Kidney (tissue), 14 donors: ENCODE measurements around the gene CDH13. TPM values are rescaled to one million over a fixed set of nuclear protein-coding genes. Genes with fewer than 3 reads are reported as not detected.
A peak's percentile ranks its signal among the peaks of the same experiment; 100 is the strongest.

Source experiments
- DNase-seq, 5 donors: peaks; one replicate each; pipeline ENCODE4 v3.0.0-alpha.2; 2013 to 2020
- FAIRE-seq: peaks from 2 replicates; lab custom pipeline; 2012; peaks lifted over from hg19 to GRCh38; lab: Jason Lieb, UNC
- H3K27ac ChIP-seq, 2 donors: one replicate each; pipeline ENCODE4 v1.7.0; 2013; ENCODE audit warnings: low read depth in 2 of 2, low read length in 2 of 2, inconsistent platforms in 1 of 2
- H3K27me3 ChIP-seq: one replicate; pipeline ENCODE4 v1.7.1; 2013; ENCODE audit warnings: low read length, inconsistent platforms; ENCODE audit not compliant: control insufficient read depth, insufficient read depth
- H3K36me3 ChIP-seq, 3 donors: one replicate each; pipeline versions ENCODE4 v1.7.0 to v1.7.1; 2013; ENCODE audit warnings: low read length in 3 of 3, control low read depth in 1 of 3, inconsistent platforms in 1 of 3; ENCODE audit not compliant: insufficient read depth in 3 of 3, control insufficient read depth in 2 of 3
- H3K4me1 ChIP-seq, 3 donors: one replicate each; pipeline versions ENCODE4 v1.7.0 to v1.7.1; 2013; ENCODE audit warnings: low read length in 3 of 3, inconsistent platforms in 1 of 3, low read depth in 1 of 3; ENCODE audit not compliant: control insufficient read depth in 2 of 3, insufficient read depth in 2 of 3
- H3K4me3 ChIP-seq, 3 donors: one replicate each; pipeline versions ENCODE4 v1.7.0 to v1.8.1; 2013; ENCODE audit warnings: low read length in 3 of 3, control low read depth in 1 of 3, inconsistent platforms in 1 of 3
- H3K9ac ChIP-seq, 3 donors: one replicate each; pipeline versions ENCODE4 v1.7.0 to v1.7.1; 2013; ENCODE audit warnings: low read length in 3 of 3, control low read depth in 1 of 3, inconsistent platforms in 1 of 3
- H3K9me3 ChIP-seq, 3 donors: one replicate each; pipeline versions ENCODE4 v1.7.0 to v1.7.1; 2013; ENCODE audit warnings: low read length in 3 of 3, control low read depth in 1 of 3, inconsistent platforms in 1 of 3; ENCODE audit not compliant: control insufficient read depth in 2 of 3, insufficient read depth in 1 of 3
- CTCF ChIP-seq: IDR thresholded peaks from 3 replicates; pipeline ENCODE4 v1.5.1; 2012; ENCODE audit warnings: mild to moderate bottlenecking, moderate library complexity, borderline replicate concordance; ENCODE audit not compliant: insufficient read depth; ENCODE audit errors: extremely low read depth
- intact Hi-C: fragments of 100-400 bp; cut with DNase I; formaldehyde crosslinking; loops from one replicate; pipeline ENCODE4 v1.11.1; 2022
- polyA plus RNA-seq: library from polyadenylated mRNA; stranded (reverse); fragments of 350-450 nt; fragmentation: Illumina TruSeq; extraction: RNeasy Lipid Tissue Mini Kit (QIAGEN cat#74804); gene quantifications from one replicate; pipeline ENCODE4 v1.2.3, GENCODE V29; 2014; ENCODE audit warnings: low read depth, low replicate concordance; ENCODE audit not compliant: insufficient read depth
- total RNA-seq: library from RNA; stranded (reverse); fragmentation: NEBNext Ultra II Directional; extraction: Animal tissue kit (Norgen Biotek cat#: 25700); gene quantifications from one replicate; pipeline ENCODE4 v1.2.1, GENCODE V29; 2021
- donor health status: control.
- donor health status: control.
- donor health status: control.
- donor health status: control.
- donor health status: control.
- donor health status: DM: yes; HTN: yes; CAD: no.
- donor health status: Normal renal cell carcinoma (clear cell type).

The CDH13 gene
- total and polyA plus RNA-seq, 2 donors from 2014 or later: 4.8 to 13.8 TPM

GRCh38 chr16:83661656-83662055 lies 1034.9 kb downstream of the CDH13 start:
- Histone ChIP-seq H3K9ac (no peak overlapping the region), H3K4me3 (no peak overlapping the region)
- DNase-seq: no peak

GRCh38 chr16:83666449-83666848 lies 1039.7 kb downstream of the CDH13 start:
- DNase-seq (no peak), FAIRE-seq (no peak)
- Histone ChIP-seq H3K4me1 (no peaks in the 10 kb centered on the region), H3K36me3 (no peaks in the 10 kb centered on the region), H3K27ac (no peak overlapping the region), H3K9ac (no peak overlapping the region), H3K27me3 (no peaks in the 10 kb centered on the region), H3K9me3 (peaks cover 0 to 5% (median 0%) of the 10 kb centered on the region in 3 donors), H3K4me3 (no peak overlapping the region)
- intact Hi-C loops: no loop called here
- TF ChIP-seq CTCF: no peak

More at GRCh38 chr16:83661656-83662055, 1034.9 kb downstream of the CDH13 start:
- H3K36me3 ChIP-seq: no peaks in the 10 kb centered on the region
- H3K27ac ChIP-seq: no peak overlapping the region
- H3K4me1 ChIP-seq: no peaks in the 10 kb centered on the region
- TF ChIP-seq CTCF: no peak
- H3K9me3 ChIP-seq: peaks cover 0 to 5% (median 0%) of the 10 kb centered on the region in 3 donors
- no peak for FAIRE-seq
- H3K27me3 ChIP-seq: no peaks in the 10 kb centered on the region
- intact Hi-C loops: no loop called here

GRCh38 chr16:83669456-83669855 lies 1042.7 kb downstream of the CDH13 start:
- Histone ChIP-seq H3K9ac (no peak overlapping the region), H3K27me3 (no peaks in the 10 kb centered on the region), H3K27ac (no peak overlapping the region), H3K9me3 (peaks cover 0 to 5% (median 0%) of the 10 kb centered on the region in 3 donors), H3K4me1 (no peaks in the 10 kb centered on the region), H3K4me3 (no peak overlapping the region), H3K36me3 (no peaks in the 10 kb centered on the region)
- DNase-seq (peak in 1 of 5 donors; percentile 21), FAIRE-seq (no peak)
- intact Hi-C loops: no loop called here
- TF ChIP-seq CTCF: no peak
